ENCODE data around the gene SLC26A8. TPM values are rescaled to one million over a fixed set of nuclear protein-coding genes. Genes with fewer than 3 reads are reported as not detected.

Gene SLC26A8
- total and polyA plus RNA-seq, 2 of the 13 experiments (the other 11 are each of a cell fraction or from before 2014, with no cell fraction given), result 0.46 TPM; not detected in 1

- TF ChIP-seq PBX3 (CRISPR knock-in tag; IDR thresholded peaks at IDR 0.05; ENCODE audit: borderline replicate concordance) (no peak), POLR2A (IDR thresholded peaks at IDR 0.05; ENCODE audit: insufficient read depth in 1 of 2, low read depth in 2 of 2, low read length in 2 of 2) (peak in 1 of 2 experiments; percentile 45; a peak in 1 of 4 replicates), TBL1XR1 (IDR thresholded peaks at IDR 0.05; ENCODE audit: borderline replicate concordance, low read length, partially characterized antibody) (no peak), ATRX (CRISPR knock-in tag; IDR thresholded peaks at IDR 0.05; ENCODE audit: borderline replicate concordance) (no peak), ZNF569 (CRISPR knock-in tag; IDR thresholded peaks at IDR 0.05; ENCODE audit: borderline replicate concordance) (no peak), EHMT2 (IDR thresholded peaks at IDR 0.05; ENCODE audit: borderline replicate concordance, low read depth, low read length) (no peak), KDM2A (CRISPR knock-in tag; IDR thresholded peaks at IDR 0.05; ENCODE audit: borderline replicate concordance, low read depth) (no peak), KDM5A (IDR thresholded peaks at IDR 0.05; ENCODE audit: borderline replicate concordance, low read length) (no peak), ZNF7 (CRISPR knock-in tag; IDR thresholded peaks at IDR 0.05) (peak; percentile 71; the same call in 1 of the 2 replicates), ZNF354B (CRISPR knock-in tag; IDR thresholded peaks at IDR 0.05) (no peak), GFI1 (CRISPR knock-in tag; IDR thresholded peaks at IDR 0.05; ENCODE audit: borderline replicate concordance) (0 out of 2 replicates have a peak, but pooled peaks have one; percentile 7), RNF219 (CRISPR knock-in tag; IDR thresholded peaks at IDR 0.05) (no peak), ZNF33B (CRISPR knock-in tag; IDR thresholded peaks at IDR 0.05) (no peak), ZNF44 (CRISPR knock-in tag; IDR thresholded peaks at IDR 0.05) (no peak), ZNF251 (CRISPR knock-in tag; IDR thresholded peaks at IDR 0.05) (no peak), SRF (IDR thresholded peaks at IDR 0.05; ENCODE audit: low read depth, low read length) (peak; percentile 64; the same call in 1 of the 2 replicates)
- TF ChIP-seq, protein P1, sequence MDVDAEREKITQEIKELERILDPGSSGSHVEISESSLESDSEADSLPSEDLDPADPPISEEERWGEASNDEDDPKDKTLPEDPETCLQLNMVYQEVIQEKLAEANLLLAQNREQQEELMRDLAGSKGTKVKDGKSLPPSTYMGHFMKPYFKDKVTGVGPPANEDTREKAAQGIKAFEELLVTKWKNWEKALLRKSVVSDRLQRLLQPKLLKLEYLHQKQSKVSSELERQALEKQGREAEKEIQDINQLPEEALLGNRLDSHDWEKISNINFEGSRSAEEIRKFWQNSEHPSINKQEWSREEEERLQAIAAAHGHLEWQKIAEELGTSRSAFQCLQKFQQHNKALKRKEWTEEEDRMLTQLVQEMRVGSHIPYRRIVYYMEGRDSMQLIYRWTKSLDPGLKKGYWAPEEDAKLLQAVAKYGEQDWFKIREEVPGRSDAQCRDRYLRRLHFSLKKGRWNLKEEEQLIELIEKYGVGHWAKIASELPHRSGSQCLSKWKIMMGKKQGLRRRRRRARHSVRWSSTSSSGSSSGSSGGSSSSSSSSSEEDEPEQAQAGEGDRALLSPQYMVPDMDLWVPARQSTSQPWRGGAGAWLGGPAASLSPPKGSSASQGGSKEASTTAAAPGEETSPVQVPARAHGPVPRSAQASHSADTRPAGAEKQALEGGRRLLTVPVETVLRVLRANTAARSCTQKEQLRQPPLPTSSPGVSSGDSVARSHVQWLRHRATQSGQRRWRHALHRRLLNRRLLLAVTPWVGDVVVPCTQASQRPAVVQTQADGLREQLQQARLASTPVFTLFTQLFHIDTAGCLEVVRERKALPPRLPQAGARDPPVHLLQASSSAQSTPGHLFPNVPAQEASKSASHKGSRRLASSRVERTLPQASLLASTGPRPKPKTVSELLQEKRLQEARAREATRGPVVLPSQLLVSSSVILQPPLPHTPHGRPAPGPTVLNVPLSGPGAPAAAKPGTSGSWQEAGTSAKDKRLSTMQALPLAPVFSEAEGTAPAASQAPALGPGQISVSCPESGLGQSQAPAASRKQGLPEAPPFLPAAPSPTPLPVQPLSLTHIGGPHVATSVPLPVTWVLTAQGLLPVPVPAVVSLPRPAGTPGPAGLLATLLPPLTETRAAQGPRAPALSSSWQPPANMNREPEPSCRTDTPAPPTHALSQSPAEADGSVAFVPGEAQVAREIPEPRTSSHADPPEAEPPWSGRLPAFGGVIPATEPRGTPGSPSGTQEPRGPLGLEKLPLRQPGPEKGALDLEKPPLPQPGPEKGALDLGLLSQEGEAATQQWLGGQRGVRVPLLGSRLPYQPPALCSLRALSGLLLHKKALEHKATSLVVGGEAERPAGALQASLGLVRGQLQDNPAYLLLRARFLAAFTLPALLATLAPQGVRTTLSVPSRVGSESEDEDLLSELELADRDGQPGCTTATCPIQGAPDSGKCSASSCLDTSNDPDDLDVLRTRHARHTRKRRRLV (CRISPR knock-in tag; IDR thresholded peaks at IDR 0.05), result no peak
- TF ChIP-seq, protein P2, sequence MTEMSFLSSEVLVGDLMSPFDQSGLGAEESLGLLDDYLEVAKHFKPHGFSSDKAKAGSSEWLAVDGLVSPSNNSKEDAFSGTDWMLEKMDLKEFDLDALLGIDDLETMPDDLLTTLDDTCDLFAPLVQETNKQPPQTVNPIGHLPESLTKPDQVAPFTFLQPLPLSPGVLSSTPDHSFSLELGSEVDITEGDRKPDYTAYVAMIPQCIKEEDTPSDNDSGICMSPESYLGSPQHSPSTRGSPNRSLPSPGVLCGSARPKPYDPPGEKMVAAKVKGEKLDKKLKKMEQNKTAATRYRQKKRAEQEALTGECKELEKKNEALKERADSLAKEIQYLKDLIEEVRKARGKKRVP (CRISPR knock-in tag; IDR thresholded peaks at IDR 0.05), result peak in 1 of 2 experiments; percentile 39; a peak in 1 of 4 replicates
- TF ChIP-seq, protein P3, sequence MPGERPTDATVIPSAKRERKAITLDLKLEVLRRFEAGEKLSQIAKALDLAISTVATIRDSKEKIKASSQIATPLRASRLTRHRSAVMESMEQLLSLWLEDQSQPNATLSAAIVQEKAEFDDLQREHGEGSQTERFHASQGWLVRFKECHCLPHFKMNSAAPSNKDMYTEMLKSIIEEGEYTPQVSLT (CRISPR knock-in tag; IDR thresholded peaks at IDR 0.05; ENCODE audit: borderline replicate concordance, low read depth), result no peak
Observed at GRCh38 chr6:35919085-35919826, 105.2 kb downstream of the SLC26A8 start (continued).
